IPS-18c (cell line): ENCODE results near the gene TOE1.
"Not testable (repeated sequence)": the region's sequence is repeated elsewhere in the genome, so short reads cannot be mapped to it uniquely, and the experiment has no call there.

Experiments used
- H3K4me3 ChIP-seq: 2 replicates; pipeline ENCODE4 v1.7.0; 2013; ENCODE audit warnings: low read depth, mild to moderate bottlenecking, low read length, moderate library complexity; ENCODE audit not compliant: insufficient read depth
- H3K9me3 ChIP-seq: one replicate; pipeline ENCODE4 v1.6.1; 2013; ENCODE audit warnings: mild to moderate bottlenecking, low read length, moderate library complexity; ENCODE audit not compliant: control insufficient read depth, insufficient read depth

The TOE1 gene

GRCh38 chr1:45339789-45340558 is at the start of gene TOE1, which contains the start of gene MUTYH:
TOE1 (plus strand) TSS chr1:45340170; CDS start chr1:45340253, 83 bp downstream.
MUTYH (minus strand) TSS chr1:45340440; CDS start chr1:45334505, 5,935 bp downstream.
- Histone ChIP-seq H3K9me3 (no peaks in the 10 kb centered on the region), H3K4me3 (peak within 1 kb of the TSS; percentile 91)

- H3K9me3 ChIP-seq, result not testable (repeated sequence)
Measured at GRCh38 chr1:45291002-45291401, 49.0 kb upstream of the TOE1 start.

GRCh38 chr1:45291716-45292115 is 48.3 kb upstream of the TOE1 start:
- Histone ChIP-seq H3K9me3 (no peaks in the 10 kb centered on the region), H3K4me3 (no peak overlapping the region)

More at GRCh38 chr1:45291002-45291401, 49.0 kb upstream of the TOE1 start:
- not testable (repeated sequence) for H3K4me3 ChIP-seq

- no peaks in the 10 kb centered on the region for H3K9me3 ChIP-seq
- no peak overlapping the region for H3K4me3 ChIP-seq
Measured at GRCh38 chr1:45297666-45298356, 42.2 kb upstream of the TOE1 start.

- Histone ChIP-seq H3K9me3 (no peaks in the 10 kb centered on the region), H3K4me3 (no peak overlapping the region)
Measured at GRCh38 chr1:45299296-45299695, 40.7 kb upstream of the TOE1 start.

- Histone ChIP-seq H3K9me3 (no peaks in the 10 kb centered on the region), H3K4me3 (no peak overlapping the region)
Measured at GRCh38 chr1:45299981-45300668, 39.8 kb upstream of the TOE1 start.

GRCh38 chr1:45300669-45300997 is 39.3 kb upstream of the TOE1 start:
- no peak overlapping the region for H3K4me3 ChIP-seq
- no peaks in the 10 kb centered on the region for H3K9me3 ChIP-seq

- Histone ChIP-seq H3K9me3 (no peaks in the 10 kb centered on the region), H3K4me3 (peak overlapping the region; percentile 68; the same call in 1 of the 2 replicates)
Measured at GRCh38 chr1:45302505-45303150, 37.3 kb upstream of the TOE1 start.

- Histone ChIP-seq H3K9me3 (no peaks in the 10 kb centered on the region), H3K4me3 (peak overlapping the region; percentile 91)
Measured at GRCh38 chr1:45303520-45304310, 36.3 kb upstream of the TOE1 start.

GRCh38 chr1:45304311-45305081 is 35.5 kb upstream of the TOE1 start:
- peak overlapping the region; percentile 91 for H3K4me3 ChIP-seq
- H3K9me3 ChIP-seq, result no peaks in the 10 kb centered on the region

GRCh38 chr1:45305231-45305630 is 34.7 kb upstream of the TOE1 start:
- H3K9me3 ChIP-seq, result no peaks in the 10 kb centered on the region
- H3K4me3 ChIP-seq, result no peak overlapping the region; the same call in 1 of the 2 replicates

GRCh38 chr1:45306319-45306718 is 33.7 kb upstream of the TOE1 start:
- Histone ChIP-seq H3K4me3 (no peak overlapping the region), H3K9me3 (peaks cover 2% of the 10 kb centered on the region)

GRCh38 chr1:45306905-45307304 is 33.1 kb upstream of the TOE1 start:
- H3K9me3 ChIP-seq, result peaks cover 4% of the 10 kb centered on the region
- no peak overlapping the region for H3K4me3 ChIP-seq

- peaks cover 4% of the 10 kb centered on the region for H3K9me3 ChIP-seq
- H3K4me3 ChIP-seq, result no peak overlapping the region
Measured at GRCh38 chr1:45314266-45314665, 25.7 kb upstream of the TOE1 start.

- Histone ChIP-seq H3K4me3 (no peak overlapping the region), H3K9me3 (no peaks in the 10 kb centered on the region)
Measured at GRCh38 chr1:45317166-45317565, 22.8 kb upstream of the TOE1 start.

- Histone ChIP-seq H3K9me3 (no peaks in the 10 kb centered on the region), H3K4me3 (no peak overlapping the region)
Measured at GRCh38 chr1:45319761-45320160, 20.2 kb upstream of the TOE1 start.
